Activated CD4-positive, CD25-positive, alpha-beta regulatory T cell treated with anti-CD3 and anti-CD28 coated beads, Interleukin-2, amount 50 U/mL, for 24 hours (primary cell): ENCODE measurements around the gene KLK7.

Experiments
- ATAC-seq, 2 donors: fragments of 150-1000 bp; cut with Tn5 transposase; one replicate each; pipeline ENCODE4 v1.10.0; 2021; ENCODE audit warnings: mild to moderate bottlenecking in 1 of 2, moderate library complexity in 1 of 2

The KLK7 gene

GRCh38 chr19:50928831-50929230, 54.9 kb downstream of the KLK7 start:
- ATAC-seq: no peak
